HL-60 (cell line): ENCODE measurements around the gene CLDN1.

Experiments used
- TF ChIP-seq, protein P1 (sequence below): IDR thresholded peaks from 2 replicates; pipeline ENCODE4 v1.6.1; 2012; ENCODE audit warnings: low read depth; ENCODE audit not compliant: insufficient replicate concordance
- TF ChIP-seq, protein P2 (sequence below): IDR thresholded peaks from one replicate; pipeline ENCODE4 v1.5.1; 2011; ENCODE audit warnings: low read length, control low read depth, inconsistent platforms; ENCODE audit not compliant: insufficient read depth

GRCh38 chr3:190361791-190362190 is 39.5 kb upstream of the CLDN1 start:
- TF ChIP-seq, protein P1, sequence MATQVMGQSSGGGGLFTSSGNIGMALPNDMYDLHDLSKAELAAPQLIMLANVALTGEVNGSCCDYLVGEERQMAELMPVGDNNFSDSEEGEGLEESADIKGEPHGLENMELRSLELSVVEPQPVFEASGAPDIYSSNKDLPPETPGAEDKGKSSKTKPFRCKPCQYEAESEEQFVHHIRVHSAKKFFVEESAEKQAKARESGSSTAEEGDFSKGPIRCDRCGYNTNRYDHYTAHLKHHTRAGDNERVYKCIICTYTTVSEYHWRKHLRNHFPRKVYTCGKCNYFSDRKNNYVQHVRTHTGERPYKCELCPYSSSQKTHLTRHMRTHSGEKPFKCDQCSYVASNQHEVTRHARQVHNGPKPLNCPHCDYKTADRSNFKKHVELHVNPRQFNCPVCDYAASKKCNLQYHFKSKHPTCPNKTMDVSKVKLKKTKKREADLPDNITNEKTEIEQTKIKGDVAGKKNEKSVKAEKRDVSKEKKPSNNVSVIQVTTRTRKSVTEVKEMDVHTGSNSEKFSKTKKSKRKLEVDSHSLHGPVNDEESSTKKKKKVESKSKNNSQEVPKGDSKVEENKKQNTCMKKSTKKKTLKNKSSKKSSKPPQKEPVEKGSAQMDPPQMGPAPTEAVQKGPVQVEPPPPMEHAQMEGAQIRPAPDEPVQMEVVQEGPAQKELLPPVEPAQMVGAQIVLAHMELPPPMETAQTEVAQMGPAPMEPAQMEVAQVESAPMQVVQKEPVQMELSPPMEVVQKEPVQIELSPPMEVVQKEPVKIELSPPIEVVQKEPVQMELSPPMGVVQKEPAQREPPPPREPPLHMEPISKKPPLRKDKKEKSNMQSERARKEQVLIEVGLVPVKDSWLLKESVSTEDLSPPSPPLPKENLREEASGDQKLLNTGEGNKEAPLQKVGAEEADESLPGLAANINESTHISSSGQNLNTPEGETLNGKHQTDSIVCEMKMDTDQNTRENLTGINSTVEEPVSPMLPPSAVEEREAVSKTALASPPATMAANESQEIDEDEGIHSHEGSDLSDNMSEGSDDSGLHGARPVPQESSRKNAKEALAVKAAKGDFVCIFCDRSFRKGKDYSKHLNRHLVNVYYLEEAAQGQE, result no peak
- TF ChIP-seq, protein P2, sequence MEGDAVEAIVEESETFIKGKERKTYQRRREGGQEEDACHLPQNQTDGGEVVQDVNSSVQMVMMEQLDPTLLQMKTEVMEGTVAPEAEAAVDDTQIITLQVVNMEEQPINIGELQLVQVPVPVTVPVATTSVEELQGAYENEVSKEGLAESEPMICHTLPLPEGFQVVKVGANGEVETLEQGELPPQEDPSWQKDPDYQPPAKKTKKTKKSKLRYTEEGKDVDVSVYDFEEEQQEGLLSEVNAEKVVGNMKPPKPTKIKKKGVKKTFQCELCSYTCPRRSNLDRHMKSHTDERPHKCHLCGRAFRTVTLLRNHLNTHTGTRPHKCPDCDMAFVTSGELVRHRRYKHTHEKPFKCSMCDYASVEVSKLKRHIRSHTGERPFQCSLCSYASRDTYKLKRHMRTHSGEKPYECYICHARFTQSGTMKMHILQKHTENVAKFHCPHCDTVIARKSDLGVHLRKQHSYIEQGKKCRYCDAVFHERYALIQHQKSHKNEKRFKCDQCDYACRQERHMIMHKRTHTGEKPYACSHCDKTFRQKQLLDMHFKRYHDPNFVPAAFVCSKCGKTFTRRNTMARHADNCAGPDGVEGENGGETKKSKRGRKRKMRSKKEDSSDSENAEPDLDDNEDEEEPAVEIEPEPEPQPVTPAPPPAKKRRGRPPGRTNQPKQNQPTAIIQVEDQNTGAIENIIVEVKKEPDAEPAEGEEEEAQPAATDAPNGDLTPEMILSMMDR, result no peak
